Measurements from ENCODE around the gene SMCP. TPM values are rescaled to one million over a fixed set of nuclear protein-coding genes. Genes with fewer than 3 reads are reported as not detected.

The SMCP gene
- total RNA-seq, 1 experiment from 2014 or later, result not detected

DNA sequence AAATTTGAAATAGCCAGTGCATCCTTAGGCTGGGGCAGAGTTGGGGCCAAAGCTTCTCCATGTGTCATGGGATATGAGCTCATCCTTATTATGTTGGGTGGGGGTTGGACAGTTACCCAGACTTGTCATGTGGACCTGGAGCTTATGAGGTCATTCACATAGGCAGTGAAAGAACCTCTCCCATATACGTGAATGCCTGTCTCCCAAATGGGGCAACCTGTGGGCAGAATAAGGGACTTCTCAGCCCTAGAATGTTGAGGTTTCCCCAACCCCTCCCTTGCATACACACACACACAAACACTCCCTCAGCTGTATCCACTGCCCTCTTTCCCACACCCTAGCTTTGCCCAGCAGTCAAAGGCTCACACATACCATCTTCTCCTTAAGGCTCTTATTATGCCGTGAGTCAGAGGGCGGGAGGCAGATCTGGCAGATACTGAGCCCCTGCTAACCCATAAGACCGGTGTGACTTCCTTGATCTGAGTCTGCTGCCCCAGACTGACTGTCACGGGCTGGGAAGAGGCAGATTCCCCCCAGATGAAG lies 28.0 kb downstream of the SMCP start (continued):
- TF ChIP-seq TCF7L2 (IDR thresholded peaks at IDR 0.05; ENCODE audit: borderline replicate concordance, extremely low read depth, insufficient read depth, insufficient read length), result no peak
- no peak for TF ChIP-seq FOSL1 (IDR thresholded peaks at IDR 0.05; ENCODE audit: low read depth)

DNA sequence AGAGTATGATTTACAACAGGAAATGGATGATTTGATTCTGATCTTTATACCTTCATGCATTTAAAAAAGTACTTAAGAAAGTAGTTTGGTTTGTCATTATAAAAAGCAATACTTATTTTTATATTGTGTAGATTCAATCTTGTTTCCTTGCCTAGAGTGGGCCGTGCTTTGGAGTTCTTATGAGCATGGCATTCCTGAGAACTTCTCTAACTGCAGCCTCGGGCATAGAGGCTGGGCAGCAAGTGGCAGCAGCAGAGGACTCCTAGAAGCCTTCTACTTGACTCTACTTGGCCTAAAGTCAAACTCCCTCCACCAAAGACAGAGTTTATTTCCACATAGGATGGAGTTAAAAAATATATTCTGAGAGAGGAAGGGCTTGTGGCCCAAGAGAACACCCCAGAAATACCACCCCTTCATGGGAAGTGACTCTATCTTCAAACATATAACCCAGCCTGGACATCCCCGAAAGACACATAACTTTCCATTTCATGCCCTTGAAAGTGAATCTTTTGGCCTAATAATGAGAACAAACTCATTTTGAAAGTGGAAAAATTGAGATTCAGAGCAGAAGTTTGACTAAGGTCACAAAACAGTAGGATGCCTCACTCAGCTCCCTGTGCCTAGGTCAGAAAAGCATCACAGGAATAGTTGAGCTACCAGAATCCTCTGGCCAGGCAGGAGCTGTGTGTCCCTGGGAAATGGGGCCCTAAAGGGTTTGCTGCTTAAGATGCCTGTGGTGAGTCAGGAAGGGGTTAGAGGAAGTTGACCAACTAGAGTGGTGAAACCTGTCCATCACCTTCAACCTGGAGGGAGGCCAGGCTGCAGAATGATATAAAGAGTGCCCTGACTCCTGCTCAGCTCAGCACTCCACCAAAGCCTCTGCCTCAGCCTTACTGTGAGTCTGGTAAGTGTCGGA lies 29.8 kb downstream of the SMCP start, which contains the start of gene IVL:
Gene IVL (plus strand): TSS at position 861 of the 916 bp plus-strand sequence. CDS start 1,252 bp downstream, outside the sequence.
- no peak within 1 kb of the TSS; the same call in 1 of the 2 replicates for H3K4me2 ChIP-seq (ENCODE audit: low read length)
- no peaks in the 10 kb centered on the region for H3K79me2 ChIP-seq (ENCODE audit: insufficient read depth, low read length)
- ChIA-PET POLR2A (no interaction called here), RAD21 (ENCODE audit: low non-redundant PET in 1 of 2, low total read pairs in 2 of 2, uncharacterized antibody in 2 of 2, unreplicated experiment in 2 of 2) (no interaction called here), CTCF (no interaction called here)
- H3K27ac ChIP-seq (ENCODE audit: low read depth, low read length), result no peak within 1 kb of the TSS
- H3K9me2 ChIP-seq (ENCODE audit: insufficient read depth), result no peaks in the 10 kb centered on the region
- TF ChIP-seq, protein P1, sequence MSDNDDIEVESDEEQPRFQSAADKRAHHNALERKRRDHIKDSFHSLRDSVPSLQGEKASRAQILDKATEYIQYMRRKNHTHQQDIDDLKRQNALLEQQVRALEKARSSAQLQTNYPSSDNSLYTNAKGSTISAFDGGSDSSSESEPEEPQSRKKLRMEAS (IDR thresholded peaks at IDR 0.05), result no peak
- TF ChIP-seq ZNF274 (IDR thresholded peaks at IDR 0.05; ENCODE audit: low read depth, low read length), result no peak
- TF ChIP-seq RAD21 (IDR thresholded peaks at IDR 0.05; ENCODE audit: low read depth), result no peak
- no peak for TF ChIP-seq ELF1 (IDR thresholded peaks at IDR 0.05; ENCODE audit: borderline replicate concordance, low read depth)
- TF ChIP-seq, protein P2, sequence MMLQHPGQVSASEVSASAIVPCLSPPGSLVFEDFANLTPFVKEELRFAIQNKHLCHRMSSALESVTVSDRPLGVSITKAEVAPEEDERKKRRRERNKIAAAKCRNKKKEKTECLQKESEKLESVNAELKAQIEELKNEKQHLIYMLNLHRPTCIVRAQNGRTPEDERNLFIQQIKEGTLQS (IDR thresholded peaks at IDR 0.05), result no peak
- TF ChIP-seq ZFX (IDR thresholded peaks at IDR 0.05), result no peak
- no peak for TF ChIP-seq SP1 (IDR thresholded peaks at IDR 0.05; ENCODE audit: low read depth)
- peaks cover 0 to 28% of the 10 kb centered on the region in 2 experiments; a peak in 1 of 4 replicates for H3K4me1 ChIP-seq (ENCODE audit: control insufficient read depth in 1 of 2, insufficient read depth in 2 of 2, low read length in 2 of 2)
- no peaks in the 10 kb centered on the region for H3K9me3 ChIP-seq (ENCODE audit: control insufficient read depth in 1 of 2, insufficient read depth in 1 of 2, low read depth in 1 of 2, low read length in 2 of 2)
- H2AFZ ChIP-seq (ENCODE audit: low read depth, low read length, poor library complexity, severe bottlenecking), result no peak within 1 kb of the TSS
- ATAC-seq, result peak; percentile 33; the same call in 1 of the 2 replicates
- H4K20me1 ChIP-seq (ENCODE audit: insufficient read depth), result no peaks in the 10 kb centered on the region
- H3K27me3 ChIP-seq (ENCODE audit: insufficient read depth, low read length), result peaks cover 49% of the 10 kb centered on the region
- H3K9ac ChIP-seq (ENCODE audit: low read length), result no peak within 1 kb of the TSS
- no TSS peak for BruUV-seq (replicated peaks)
- no peak within 1 kb of the TSS for H3K4me3 ChIP-seq (replicated peaks in 1 of 2; ENCODE audit: low read depth in 1 of 2, low read length in 2 of 2)
- intact Hi-C loops (cut with micrococcal nuclease), result no loop called here
- peak; percentile 8 for DNase-seq (ENCODE audit: low read depth, low spot score)
- H3K36me3 ChIP-seq (ENCODE audit: control insufficient read depth in 1 of 2, insufficient read depth in 2 of 2, low read length in 2 of 2), result no peaks in the 10 kb centered on the region

All from HCT116 (cell line).